HG03558 (cell line): Measurements from ENCODE around the gene ORM2.

ENCODE experiments used
- ATAC-seq: cut with Tn5 transposase; IDR thresholded peaks from one replicate; pipeline ENCODE4 v1.9.1; 2021; ENCODE audit warnings: moderate number of reproducible peaks; ENCODE audit not compliant: unreplicated experiment; ENCODE audit errors: extremely low read depth

Gene ORM2

DNA sequence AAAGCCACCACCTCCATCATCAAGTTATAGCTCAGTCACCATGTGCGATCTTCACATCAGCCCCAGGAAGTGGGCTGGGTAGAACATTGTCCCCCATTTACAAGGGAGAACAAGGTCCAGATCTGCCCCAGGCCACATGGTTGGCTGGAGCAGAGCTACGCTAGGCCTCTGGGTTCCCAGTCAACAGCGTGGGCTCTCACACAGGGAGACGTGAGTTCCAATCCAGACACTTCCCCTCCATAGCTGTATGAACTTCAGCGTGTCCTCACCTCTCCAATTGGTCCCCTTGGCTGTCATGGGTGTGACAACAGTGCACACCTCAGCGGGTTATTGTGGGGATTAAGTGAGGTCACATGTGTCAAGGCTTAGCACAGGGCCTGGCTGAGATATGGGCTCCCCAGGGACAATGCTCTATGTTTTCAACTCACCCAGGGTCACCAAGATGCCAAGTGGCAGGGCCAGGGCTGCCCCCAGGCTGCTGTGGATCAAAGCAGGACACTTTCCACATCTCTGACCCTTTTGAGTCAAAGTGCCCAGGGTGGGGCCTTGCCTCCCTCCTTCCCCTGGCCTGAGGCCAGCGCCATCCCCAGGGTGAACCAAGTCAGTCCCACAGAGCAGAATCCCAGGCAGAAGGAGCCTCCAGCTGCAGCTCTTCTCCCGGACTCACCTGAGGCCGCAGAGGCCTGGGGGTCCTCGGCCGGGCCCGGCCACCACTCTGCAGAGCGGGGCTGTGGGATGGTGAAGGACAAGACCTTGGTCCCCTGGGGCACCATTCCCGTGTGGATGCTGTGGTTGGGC is 38.3 kb downstream of the ORM2 start:
- ATAC-seq = no peak

GRCh38 chr9:114369216-114370130 is 39.8 kb downstream of the ORM2 start:
- ATAC-seq = no peak

DNA sequence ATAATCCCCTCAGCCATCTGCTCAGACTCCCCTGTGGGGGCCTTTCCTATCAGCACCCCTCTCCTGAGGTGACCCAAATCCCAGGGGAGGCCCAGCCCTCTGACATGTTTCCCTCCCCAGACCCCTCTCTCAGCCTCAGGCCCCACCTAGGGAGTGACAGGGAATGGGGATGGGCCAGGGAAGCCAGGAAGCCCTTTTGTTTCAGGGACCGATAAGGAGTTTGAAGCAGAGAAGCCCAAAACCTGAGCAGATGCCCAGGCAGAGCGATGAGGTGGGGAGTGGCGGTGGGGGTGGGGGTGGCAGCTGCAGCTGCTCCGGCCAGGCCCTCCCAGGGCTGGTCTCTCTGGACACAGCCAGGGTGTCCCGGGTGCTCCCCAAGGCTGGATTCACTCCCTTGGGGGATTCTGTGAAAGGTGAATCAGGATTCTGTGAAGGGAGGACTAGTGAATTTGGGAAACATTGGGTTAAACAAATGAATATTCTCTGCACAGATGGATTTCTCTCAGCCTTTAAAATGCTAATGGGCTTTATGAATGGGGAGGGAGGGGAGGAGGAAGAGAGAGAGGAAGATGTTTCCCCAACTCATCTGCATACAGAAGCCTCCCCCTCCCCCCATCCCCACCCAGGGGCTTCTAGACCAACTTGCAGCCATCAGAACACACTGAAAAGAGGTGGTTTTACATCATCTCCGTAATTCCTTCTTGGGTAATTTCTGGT is 40.7 kb downstream of the ORM2 start:
- ATAC-seq = no peak

DNA sequence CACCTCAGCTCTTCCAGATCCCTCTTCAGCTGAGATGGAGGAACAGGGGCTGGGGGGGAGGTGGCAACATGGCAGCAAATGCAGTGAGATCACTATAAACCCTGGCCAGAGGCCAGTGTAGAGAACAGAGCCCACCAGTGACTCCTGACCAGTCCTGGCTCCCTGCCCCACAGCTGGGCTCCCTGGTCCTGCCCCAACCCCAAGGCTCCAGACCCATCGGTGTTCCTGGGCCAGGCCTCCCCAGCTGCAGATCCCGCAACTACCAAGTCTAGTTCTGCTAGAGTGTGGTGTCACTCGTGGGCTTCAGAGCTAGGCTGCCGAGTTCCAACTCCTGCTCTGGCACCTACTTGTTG is 41.3 kb downstream of the ORM2 start:
- ATAC-seq = no peak

DNA sequence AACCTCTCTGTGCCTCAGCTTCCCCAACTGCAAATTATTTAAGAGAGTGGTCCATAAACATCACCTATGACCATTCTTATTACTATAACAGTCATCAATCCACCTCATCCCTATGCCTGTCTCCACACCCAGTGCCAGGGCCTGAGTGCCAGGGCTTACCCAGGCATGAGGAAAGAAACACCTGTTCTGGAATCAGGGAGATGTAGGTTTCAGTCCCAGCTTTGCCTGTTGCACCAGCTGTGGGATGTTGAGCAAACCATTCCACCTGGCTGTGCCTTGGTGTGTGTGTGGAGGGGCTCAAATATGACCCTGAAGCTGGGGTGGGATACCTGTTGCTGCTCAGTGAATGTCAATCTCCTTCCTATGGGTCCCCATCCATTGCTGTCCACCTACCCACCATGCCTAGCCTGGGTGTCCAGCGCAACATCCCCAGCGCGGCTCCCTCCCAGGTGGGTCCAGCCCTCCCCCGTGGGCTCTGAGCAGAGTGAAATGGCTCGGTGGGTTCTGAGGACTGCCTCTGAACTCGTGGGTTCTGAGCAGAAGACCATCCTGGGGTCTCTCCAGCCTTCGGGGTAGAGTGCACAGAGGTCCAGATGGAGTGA is 41.8 kb downstream of the ORM2 start:
- no peak for ATAC-seq

GRCh38 chr9:114371973-114372917 is 42.6 kb downstream of the ORM2 start:
- ATAC-seq = no peak

- peak; percentile 90 for ATAC-seq
Observed at GRCh38 chr9:114372921-114373448, 43.3 kb downstream of the ORM2 start.

DNA sequence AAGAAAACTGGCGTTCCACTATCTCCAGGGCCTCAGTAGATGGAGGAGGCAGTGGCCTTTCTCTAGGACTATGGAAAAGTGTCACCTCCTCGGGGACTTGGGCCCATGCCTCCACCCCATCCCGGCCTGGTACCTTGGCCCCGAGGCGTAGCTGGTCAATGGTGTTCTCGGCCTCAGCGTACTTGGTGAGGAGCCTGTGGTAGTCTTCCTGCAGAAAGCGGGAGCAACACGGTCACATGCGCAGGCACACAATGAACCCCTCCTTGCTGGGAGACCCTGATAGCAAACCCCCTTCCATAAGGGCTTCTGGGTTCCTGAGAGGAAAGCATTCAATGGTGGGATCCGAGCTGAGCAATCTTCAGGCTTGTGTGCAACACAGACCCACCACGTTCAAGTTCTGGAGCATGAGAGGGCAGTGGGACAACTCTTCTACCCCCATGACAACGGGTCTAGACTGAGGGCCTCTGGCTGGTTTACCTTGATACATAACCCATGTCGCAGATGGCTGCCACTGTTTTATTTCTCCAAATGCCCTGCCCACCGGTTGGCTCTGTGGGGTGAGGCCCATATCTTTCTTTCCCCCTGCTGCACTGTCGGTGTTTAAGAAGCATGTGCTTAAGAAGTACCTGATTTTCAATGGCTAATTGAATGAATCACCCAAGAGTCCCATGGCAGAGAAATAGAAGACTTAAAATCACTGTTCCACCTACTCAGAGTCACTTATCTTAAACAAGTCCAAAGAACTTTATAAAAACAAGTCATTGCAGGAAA is 44.5 kb downstream of the ORM2 start:
- no peak for ATAC-seq

- no peak for ATAC-seq
Observed at GRCh38 chr9:114374936-114375335, 45.3 kb downstream of the ORM2 start.

GRCh38 chr9:114375386-114376175 is 45.9 kb downstream of the ORM2 start:
- ATAC-seq = no peak

GRCh38 chr9:114376586-114377445 is 47.1 kb downstream of the ORM2 start:
- ATAC-seq = no peak

DNA sequence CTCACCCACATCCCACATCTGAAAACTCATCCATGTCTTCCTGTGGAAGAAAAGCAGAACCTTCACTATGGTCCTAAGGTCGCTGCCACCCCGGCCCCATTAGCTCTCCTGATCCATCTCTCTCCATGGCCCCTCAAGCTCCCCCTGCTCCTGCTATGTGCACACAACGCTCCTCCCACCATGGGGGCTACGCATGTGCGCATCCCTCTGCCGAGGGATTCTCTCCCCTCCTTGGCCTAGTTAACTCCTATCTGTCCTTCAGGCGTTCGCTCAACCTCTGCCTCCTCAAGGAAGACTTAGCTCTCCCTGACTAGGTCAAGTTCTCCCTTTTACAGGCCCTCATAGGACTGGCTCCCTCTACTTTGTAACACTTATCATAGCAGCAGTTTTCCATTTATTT is 48.3 kb downstream of the ORM2 start:
- ATAC-seq = no peak

DNA sequence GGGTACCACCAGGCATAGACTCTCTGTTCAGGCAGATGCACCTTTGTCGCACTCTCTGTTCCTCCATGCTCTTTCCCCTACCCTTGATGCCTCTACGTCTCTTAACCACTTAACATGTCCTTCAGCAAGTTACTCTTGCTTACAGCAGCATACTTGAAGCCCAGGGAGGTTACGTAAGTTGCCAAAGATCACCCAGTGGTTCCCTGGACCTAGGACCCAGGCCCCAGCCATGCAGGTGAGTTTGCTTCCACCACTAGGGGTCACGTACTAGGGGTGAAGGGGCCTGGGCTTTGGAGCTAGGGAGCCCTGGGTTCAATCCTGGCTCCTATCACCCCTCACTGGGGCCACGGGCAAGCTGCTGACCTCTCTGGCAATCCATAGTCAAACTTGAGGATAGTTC is 49.2 kb downstream of the ORM2 start:
- ATAC-seq = no peak
